GM18868 (cell line): ENCODE data around the gene CGNL1.

Experiments
- ATAC-seq: cut with Tn5 transposase; IDR thresholded peaks from one replicate; pipeline ENCODE4 v1.9.1; 2021; ENCODE audit warnings: mild to moderate bottlenecking, moderate library complexity; ENCODE audit not compliant: unreplicated experiment

CGNL1 gene, protein sequence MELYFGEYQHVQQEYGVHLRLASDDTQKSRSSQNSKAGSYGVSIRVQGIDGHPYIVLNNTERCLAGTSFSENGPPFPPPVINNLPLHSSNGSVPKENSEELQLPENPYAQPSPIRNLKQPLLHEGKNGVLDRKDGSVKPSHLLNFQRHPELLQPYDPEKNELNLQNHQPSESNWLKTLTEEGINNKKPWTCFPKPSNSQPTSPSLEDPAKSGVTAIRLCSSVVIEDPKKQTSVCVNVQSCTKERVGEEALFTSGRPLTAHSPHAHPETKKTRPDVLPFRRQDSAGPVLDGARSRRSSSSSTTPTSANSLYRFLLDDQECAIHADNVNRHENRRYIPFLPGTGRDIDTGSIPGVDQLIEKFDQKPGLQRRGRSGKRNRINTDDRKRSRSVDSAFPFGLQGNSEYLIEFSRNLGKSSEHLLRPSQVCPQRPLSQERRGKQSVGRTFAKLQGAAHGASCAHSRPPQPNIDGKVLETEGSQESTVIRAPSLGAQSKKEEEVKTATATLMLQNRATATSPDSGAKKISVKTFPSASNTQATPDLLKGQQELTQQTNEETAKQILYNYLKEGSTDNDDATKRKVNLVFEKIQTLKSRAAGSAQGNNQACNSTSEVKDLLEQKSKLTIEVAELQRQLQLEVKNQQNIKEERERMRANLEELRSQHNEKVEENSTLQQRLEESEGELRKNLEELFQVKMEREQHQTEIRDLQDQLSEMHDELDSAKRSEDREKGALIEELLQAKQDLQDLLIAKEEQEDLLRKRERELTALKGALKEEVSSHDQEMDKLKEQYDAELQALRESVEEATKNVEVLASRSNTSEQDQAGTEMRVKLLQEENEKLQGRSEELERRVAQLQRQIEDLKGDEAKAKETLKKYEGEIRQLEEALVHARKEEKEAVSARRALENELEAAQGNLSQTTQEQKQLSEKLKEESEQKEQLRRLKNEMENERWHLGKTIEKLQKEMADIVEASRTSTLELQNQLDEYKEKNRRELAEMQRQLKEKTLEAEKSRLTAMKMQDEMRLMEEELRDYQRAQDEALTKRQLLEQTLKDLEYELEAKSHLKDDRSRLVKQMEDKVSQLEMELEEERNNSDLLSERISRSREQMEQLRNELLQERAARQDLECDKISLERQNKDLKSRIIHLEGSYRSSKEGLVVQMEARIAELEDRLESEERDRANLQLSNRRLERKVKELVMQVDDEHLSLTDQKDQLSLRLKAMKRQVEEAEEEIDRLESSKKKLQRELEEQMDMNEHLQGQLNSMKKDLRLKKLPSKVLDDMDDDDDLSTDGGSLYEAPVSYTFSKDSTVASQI

DNA sequence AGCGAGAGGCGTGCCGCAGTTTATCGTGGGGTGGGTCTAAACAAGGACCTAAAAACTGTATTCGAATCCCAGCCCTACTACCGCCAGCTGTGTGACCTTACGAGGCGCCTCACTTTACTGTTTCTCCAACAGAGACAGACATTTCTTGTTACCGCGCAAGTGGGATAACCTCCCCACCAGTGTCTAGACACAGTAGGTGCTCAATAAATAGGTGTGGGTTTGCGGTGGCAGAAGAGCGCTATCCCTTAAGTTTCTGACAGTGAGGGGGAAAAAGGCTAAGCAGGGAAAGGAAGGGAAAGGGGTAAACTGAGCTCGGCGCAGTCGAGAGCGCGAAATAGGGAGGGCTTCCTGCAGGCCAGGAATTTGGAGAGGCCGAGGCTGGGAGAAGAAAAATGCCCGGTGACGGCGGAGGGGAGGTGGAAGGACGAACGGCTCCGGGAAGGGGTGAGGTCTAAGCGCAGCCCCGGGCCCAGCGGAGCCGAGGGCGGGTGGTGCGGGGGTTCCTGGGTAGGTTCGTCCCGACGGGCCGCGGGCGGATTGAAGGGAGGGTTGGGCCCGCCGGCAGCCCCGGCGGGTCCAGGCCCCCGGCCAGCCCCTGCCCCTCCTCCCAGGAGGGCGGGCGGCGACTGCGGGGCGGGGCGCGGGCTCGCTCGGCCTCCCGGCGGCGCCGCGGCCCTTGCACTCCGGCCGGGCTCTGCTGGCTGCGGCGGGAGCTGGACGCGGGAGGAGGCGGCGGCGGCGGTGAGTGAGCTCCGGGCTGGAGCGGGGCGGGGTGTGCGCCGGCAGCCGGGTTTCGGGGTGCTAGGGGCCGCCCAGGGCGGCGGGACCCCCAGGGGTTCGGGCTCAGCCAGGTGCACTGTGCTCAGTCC lies at the start of gene CGNL1:
Gene CGNL1, plus strand, starts transcription at position 679 of the 869 bp plus-strand sequence. CDS start 61,495 bp downstream, outside the sequence.
- no peak for ATAC-seq

DNA sequence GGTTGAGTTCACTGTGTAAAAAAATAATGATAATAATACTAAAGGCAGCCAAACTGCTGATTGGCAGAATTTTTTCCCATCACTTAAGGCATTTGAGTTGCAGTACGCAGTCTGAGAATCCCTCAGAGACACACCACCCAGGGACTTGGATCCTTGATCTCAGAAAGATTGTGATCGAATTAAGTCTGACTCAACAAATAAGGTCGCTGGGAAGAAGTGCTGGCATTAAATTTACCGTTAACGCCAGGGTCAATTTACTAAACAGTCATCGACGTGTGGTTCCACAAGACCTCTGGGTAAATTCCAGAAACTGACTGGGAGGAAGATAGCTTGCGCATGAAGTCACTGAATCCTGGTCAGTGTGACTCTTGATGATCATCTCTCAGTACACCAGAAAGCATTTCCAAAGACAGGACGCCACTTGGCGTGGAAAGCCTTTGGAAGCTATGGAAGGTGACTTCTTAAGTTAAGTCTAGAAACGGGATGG lies 48.3 kb upstream of the CGNL1 start:
- ATAC-seq: no peak

DNA sequence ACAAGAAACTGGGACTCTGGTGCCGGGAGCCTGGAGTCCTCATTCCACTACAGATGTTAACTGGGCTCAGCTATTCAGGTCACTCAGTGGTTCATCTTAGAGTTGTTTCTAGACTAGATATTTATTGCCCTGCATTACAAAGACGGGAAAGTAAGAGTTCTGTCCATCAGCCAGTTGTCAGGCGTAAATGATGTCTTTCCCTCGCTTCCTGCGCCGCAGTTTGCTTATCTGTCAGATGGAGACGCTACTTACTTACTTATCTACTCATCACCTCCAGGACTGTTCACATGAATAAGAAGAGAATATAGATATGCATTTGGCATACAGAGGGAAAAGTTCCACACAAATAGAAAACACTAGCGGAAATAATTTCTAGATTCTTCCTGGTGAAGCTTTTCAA lies 47.8 kb upstream of the CGNL1 start:
- no peak for ATAC-seq

DNA sequence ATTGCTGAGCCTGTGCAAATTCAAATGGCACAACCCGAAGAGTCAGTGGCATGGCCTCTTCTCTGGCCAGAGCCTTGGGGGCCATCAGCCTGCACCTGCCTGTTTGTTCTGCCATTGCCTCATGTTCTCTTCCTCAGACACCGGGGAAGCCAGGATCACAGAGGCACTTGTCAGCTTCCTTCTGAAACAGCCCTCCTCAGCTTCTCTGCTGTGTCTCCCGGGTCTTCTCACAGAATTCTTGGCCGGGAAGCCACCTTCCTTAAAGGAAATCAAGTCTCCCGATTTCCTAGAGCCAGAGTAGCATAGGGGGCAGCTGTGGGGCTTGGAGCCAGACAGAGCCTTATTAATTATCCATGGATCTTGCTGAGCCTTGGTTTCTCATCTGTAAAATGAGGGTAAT lies 47.4 kb upstream of the CGNL1 start:
- no peak for ATAC-seq

DNA sequence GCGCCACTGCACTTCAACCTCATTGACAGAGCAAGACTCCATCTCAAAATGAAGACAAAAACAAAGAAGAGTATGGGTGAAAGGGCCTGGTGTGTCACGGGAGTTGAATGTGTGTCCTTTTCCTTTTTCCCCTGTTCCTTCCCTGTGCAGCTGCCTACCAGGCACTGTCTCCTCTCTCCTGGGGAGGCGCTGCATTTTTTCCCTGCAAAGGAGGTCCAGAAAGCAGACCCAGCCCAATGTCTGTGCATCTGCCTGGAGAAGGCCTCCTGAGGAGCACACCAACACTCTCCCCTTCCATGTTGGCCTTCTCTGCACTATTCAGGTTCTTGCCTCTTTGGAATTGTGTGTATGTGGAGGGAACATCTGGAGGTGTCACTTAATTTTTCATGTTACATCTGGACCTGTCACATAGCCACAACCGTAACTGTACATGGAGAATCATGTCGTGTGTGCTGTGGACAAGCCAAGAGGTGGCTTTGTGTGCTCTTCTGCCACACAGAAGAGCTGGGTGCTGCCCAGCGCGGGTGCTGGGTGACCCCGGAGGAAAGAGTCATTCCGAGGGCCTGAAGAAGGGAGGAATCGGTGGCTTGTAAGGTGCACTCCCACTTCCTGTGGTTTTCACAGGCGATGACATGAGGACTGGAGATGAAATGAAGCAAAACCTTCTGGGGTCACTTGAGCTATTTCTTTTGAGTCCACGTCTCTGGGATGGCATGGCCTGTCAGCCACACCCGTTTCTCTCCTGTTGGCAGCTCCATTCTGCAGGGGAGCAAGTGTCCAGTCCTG lies 46.5 kb upstream of the CGNL1 start:
- ATAC-seq: no peak

DNA sequence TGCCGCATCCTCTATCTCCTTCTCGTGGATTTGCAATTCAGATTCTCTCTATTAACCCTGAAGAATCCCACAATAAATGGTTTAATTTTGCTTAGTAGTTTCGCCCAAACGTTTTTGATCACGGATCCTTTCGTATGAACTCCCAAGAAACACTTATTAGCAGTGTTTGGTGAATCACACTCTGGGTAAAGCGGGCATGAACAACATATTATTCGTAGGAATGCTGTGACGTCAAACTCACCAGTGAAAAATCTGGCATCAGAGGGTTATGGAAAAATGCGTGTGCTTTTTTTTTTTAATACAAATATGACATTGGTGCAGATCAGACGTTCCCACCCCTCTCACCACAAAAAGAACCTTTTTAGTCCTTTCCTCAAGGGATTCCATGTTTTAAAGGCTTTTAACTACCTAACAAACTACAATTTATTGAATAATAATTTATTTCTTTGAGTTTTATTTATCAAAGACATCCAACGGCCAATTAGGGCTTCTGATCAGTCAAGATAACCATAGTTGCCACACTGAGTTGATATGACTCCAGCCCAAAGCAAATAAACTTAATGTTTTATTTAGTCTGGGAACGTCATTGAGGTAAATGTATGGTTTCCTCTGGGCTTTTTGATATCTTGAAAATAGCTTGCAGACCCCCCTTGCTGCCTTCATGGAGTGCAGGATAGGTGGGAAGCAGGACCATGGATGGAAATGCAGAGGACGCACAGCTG lies 45.5 kb upstream of the CGNL1 start:
- no peak for ATAC-seq

DNA sequence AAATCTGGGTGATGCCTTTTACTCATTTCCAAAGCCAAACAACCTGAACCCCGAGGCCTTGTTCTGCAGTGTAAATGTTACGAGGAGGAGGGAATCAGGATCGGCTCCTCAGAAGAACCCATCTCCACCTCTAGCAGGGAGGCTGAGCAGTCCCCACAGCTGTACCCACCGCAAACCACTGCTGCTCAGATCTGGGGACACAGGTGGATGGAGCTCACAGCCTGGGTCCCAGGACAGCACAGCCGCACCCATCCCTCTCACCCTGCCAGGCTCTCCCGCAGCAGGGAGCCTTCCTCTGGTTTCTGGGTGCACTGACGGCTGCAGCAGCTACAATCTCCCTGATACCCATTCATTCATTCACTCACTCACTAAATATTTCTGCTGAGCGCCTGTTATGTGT lies 44.0 kb upstream of the CGNL1 start:
- ATAC-seq: no peak

DNA sequence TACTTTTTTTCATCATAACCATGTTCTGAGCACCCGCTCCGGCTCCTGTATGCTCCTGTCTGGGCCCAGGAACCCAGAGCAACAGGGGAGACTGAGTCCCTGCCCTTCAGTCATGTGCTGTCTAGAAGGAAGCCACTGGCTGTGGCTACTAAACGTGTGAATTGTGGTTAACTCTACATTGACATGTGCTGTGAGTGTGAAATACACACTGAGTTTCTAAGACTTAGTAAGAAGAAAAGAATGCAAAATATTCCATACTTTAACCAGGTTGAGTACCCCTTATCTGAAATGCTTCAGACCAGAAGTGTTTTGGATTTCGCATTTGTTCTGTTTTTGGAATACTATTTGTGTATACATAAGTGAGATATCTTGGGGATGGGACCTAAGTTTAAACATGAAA lies 42.8 kb upstream of the CGNL1 start:
- ATAC-seq: no peak

DNA sequence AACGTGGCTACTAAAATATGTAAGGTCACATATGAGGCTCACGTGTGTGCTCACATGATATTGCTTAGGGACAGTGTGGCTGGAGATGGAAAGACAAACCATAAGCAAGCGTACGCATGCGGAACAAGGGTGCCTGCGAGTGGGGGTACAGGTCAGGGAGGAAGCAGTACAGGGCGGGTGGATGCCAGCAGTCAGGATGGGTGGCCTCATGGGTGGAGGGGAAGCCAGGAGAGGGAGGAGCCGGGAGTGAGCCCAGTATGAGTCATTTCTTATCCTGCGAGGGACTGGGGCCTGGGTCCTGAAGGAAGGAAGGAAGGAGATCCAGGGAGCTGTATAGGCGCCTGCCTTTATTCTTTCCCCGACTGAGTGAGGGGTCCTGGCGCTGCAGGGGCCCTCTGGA lies 42.0 kb upstream of the CGNL1 start:
- no peak for ATAC-seq

DNA sequence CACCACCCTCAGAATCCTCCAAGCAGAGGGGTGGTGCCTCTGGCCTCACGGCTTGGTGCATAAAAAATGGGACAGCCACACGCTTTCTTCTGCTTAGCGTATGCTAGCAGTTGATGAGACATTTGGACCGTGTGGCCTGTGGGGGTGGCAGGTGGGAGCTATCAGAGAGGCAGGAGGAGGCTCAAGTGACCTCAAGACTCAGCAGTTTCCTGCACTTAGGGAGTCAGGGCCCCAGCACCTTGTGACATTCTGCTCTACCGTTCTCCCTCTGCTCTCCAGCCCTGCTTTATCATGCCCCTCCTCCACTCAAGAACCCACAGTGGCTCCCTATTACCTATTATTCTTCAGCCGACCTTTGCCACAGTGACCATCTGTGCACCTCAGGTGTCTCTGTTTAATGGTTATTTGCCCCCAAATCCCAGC lies 41.0 kb upstream of the CGNL1 start:
- no peak for ATAC-seq

DNA sequence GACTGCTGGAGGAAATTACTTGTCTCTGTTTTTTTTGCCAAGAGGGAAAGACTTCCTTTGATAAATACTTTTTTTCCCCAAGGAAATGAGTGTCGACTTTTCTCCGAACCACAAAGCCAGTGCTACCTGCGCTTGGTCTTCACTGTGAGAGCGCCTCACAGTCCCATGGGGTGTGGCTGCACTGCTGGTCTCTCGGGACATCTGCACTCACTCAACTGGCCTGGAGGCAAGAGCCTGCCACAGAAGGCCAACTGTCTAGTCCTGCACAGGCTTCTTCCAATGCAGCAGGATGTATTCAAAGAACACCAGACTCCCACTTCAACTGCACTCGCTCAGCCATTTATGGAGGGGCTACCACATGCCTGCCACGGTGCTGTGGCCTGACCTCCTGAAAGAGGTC lies 40.6 kb upstream of the CGNL1 start:
- ATAC-seq: no peak

DNA sequence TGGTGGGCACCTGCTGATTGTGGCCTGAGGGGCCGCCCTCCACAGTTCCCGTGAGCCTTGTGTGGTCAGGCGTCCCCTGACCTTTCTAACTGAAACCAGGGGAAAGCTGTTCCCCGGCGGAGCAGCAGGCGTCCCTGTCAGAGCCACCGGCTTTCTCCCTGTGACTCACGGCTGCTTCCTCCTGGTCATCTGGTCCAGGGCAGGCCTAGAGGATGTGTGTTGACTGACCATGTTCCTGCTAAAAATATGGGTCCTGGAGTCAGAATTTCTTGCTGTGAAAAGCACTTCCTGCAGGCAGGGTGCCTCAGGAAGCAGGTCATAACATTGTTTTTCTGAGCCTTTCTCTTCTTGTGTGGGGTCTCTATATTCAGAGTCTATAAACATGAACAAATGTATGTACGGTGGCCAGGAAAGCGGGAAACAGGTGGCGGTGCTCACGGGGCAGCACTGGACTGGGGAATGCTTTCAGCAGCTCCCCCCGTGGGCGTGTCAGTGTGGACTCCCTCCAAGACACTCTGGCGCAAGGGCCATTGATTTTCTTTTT lies 38.4 kb upstream of the CGNL1 start:
- ATAC-seq: no peak

DNA sequence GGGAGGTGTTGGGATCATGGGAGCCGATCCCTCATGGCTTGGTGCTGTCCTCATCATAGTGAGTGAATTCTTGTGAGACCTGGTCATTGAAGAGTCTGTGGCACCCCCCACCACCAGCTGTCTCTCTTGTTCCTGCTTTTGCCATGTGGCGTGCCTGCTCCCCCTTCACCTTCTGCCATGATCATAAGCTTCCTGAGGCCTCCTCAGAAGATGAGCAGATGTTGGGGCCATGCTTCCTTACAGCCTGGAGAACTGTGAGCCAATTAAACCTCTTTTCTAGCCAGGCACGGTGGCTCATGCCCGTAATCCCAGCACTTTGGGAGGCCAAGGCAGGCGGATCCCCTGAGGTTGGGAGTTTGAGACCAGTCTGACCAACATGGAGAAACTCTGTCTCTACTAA lies 37.0 kb upstream of the CGNL1 start:
- ATAC-seq: no peak

DNA sequence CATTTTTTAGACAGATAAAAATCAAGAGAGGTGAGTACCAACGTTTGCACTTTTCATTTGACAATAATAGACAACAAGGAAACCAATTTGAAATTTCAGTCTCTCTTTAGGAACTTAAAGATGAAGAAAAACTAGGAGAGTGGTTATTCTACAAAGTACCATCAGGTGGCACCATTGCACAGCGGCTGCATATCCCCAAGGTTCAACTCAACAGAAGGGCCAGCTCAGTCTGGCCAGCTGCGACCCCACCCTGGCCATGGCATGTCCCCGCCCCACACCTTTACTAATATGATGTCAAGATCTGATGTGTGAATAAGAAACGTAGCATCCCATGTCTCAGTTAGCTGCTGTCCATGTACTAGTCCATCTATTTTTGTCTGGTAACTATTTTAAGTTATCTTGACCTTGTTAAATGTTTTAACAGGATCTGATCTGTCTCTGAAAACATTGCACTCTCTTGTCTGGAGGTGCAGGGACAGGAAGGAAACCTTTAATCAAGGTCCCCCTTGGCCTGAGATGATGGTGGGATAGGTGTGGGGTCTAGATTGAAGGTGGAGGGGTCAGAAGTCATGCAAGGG lies 35.5 kb upstream of the CGNL1 start:
- no peak for ATAC-seq

DNA sequence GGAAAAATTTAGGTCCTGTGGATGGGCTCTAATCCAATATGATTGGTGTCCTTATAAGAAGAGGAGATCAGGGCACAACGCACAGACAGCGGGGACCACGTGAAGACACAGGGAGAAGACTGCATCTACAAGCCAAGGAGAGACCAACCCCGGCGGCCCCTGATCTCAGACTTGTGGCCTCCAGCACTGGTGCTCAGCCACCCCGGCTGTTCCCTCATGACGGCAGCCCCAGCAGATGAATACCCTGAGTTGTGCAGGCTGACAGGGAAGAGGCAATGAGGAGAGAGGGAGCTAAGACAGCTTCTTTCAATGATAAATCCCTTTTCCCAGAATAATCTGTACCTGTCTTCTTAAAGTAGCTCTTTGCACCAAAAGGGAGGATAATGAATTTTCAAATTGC lies 33.3 kb upstream of the CGNL1 start:
- no peak for ATAC-seq

DNA sequence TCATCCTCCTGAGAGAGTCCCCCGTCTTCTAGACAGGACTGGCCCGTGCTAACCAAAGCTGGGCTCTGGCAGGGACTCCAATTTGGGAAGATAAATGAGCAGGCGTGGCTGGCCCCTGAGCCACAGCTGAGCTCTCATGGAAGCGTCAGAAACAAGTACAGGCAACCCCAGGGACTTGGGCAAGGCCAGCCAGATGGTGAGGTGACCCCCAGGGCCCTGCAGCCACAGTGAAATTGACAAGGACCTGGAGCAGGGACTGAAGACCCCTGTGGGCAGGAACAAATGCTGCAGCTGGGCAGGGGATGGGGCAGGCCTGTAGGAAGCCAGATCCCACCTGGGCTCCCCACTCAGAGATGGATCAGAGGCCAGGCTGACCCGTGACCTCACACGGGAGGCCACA lies 32.8 kb upstream of the CGNL1 start:
- ATAC-seq: no peak

DNA sequence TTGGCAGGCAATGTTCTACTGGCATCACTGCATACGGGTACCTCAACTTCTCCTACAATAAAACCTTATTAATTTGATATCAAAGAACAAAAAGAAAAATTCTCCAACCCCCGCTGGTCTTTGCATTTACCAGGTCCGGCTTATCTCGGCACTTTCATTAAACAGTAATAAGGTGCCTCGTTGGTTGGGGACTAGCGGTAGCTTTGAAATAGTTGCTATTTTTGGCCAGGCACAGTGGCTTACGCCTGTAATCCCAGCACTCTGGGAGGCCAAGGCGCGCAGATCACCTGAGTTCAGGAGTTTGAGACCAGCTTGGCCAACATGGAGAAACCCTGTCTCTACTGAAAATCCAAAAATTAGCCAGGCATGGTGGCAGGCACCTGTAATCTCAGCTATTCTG lies 32.0 kb upstream of the CGNL1 start:
- ATAC-seq: no peak

DNA sequence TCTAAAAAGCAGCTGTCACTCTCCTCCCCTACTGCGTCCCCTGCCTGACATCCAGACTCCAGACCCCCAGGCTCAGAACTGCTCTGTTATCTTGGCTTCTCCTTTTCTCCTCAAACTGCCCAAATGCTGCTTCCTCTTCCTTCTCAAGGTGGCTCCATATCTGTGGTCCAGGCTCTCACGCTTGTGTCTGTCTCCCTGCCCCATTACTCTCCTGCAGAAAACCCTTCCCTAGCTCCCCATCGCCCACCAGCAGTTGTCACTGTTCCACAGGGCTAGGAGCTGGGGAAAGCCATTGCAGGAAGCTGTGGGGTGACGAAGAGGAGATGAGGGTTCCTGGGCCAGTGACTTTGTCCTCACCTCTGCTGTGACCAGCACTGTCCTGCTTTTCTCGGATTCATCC lies 30.7 kb upstream of the CGNL1 start:
- no peak for ATAC-seq
